Putamen (tissue), 1 donor: ENCODE measurements around the gene TLR5.

Source experiments
- DNase-seq: peaks from one replicate; pipeline ENCODE4 v3.0.0-alpha.2; 2016; ENCODE audit warnings: low spot score

Gene TLR5

GRCh38 chr1:223067914-223068313 is 75.1 kb downstream of the TLR5 start:
- no peak for DNase-seq

- DNase-seq: no peak
Observed at GRCh38 chr1:223066415-223066814, 76.6 kb downstream of the TLR5 start.

GRCh38 chr1:223062177-223062576 is 80.9 kb downstream of the TLR5 start:
- no peak for DNase-seq

- DNase-seq: no peak
Observed at GRCh38 chr1:223059526-223059925, 83.5 kb downstream of the TLR5 start.
